Measurements from ENCODE around the gene ACKR2. TPM values are rescaled to one million over a fixed set of nuclear protein-coding genes. Genes with fewer than 3 reads are reported as not detected.
A peak's percentile ranks its signal among the peaks of the same experiment; 100 is the strongest.

ACKR2 gene
- total and polyA plus RNA-seq, 2 of the 13 experiments (the other 11 are each of a cell fraction or from before 2014, with no cell fraction given) = 1.1 to 1.9 TPM

- TF ChIP-seq UBTF (CRISPR knock-in tag; IDR thresholded peaks at IDR 0.05) (peak; percentile 64), ZNF784 (CRISPR knock-in tag; IDR thresholded peaks at IDR 0.05; ENCODE audit: borderline replicate concordance) (no peak; the same call in 1 of the 2 replicates), ZNF652 (CRISPR knock-in tag; IDR thresholded peaks at IDR 0.05; ENCODE audit: borderline replicate concordance, low read depth) (peak; percentile 95), AKAP8 (CRISPR knock-in tag; IDR thresholded peaks at IDR 0.05) (no peak), ONECUT2 (CRISPR knock-in tag; IDR thresholded peaks at IDR 0.05) (no peak), MYC (CRISPR knock-in tag; IDR thresholded peaks at IDR 0.05; ENCODE audit: borderline replicate concordance) (peak; percentile 54; the same call in 1 of the 2 replicates), ZNF382 (CRISPR knock-in tag; IDR thresholded peaks at IDR 0.05; ENCODE audit: borderline replicate concordance) (no peak), ZC3H13 (CRISPR knock-in tag; IDR thresholded peaks at IDR 0.05) (peak; percentile 76; the same call in 1 of the 2 replicates), RARA (CRISPR knock-in tag; IDR thresholded peaks at IDR 0.05) (peak; percentile 71), DPF2 (CRISPR knock-in tag; IDR thresholded peaks at IDR 0.05; ENCODE audit: borderline replicate concordance, low read depth) (peak; percentile 63; the same call in 1 of the 2 replicates), SALL1 (CRISPR knock-in tag; IDR thresholded peaks at IDR 0.05) (peak; percentile 98), HOMEZ (CRISPR knock-in tag; IDR thresholded peaks at IDR 0.05; ENCODE audit: low read depth) (no peak), REXO4 (CRISPR knock-in tag; IDR thresholded peaks at IDR 0.05; ENCODE audit: borderline replicate concordance) (no peak), ZBTB7A (CRISPR knock-in tag; IDR thresholded peaks at IDR 0.05) (peak; percentile 53), ZNF678 (CRISPR knock-in tag; IDR thresholded peaks at IDR 0.05) (no peak), ZNF234 (CRISPR knock-in tag; conservative IDR thresholded peaks at IDR 0.05) (no peak), SOX5 (CRISPR knock-in tag; IDR thresholded peaks at IDR 0.05; ENCODE audit: borderline replicate concordance) (peak; percentile 61), ZNF775 (CRISPR knock-in tag; IDR thresholded peaks at IDR 0.05; ENCODE audit: borderline replicate concordance) (no peak), NFATC3 (CRISPR knock-in tag; IDR thresholded peaks at IDR 0.05) (no peak), GMEB1 (CRISPR knock-in tag; IDR thresholded peaks at IDR 0.05; ENCODE audit: borderline replicate concordance) (no peak), HIVEP1 (CRISPR knock-in tag; IDR thresholded peaks at IDR 0.05) (peak; percentile 39; the same call in 1 of the 2 replicates), TBX2 (CRISPR knock-in tag; IDR thresholded peaks at IDR 0.05; ENCODE audit: borderline replicate concordance) (peak; percentile 84), SIX4 (CRISPR knock-in tag; IDR thresholded peaks at IDR 0.05) (peak; percentile 72; the same call in 1 of the 2 replicates), HNF4A (CRISPR knock-in tag; IDR thresholded peaks at IDR 0.05) (peak; percentile 99), NFRKB (IDR thresholded peaks at IDR 0.05) (no peak)
Observed at GRCh38 chr3:42875325-42876151, 66.3 kb downstream of the ACKR2 start, which contains the start of gene CYP8B1 (continued).
